Peyer's patch (tissue), 4 donors: ENCODE data around the gene KRTAP9-2.

Source experiments
- CTCF ChIP-seq, 6 experiments: fragments of 450-650 bp in 4 of 6; fragments of 200-600 bp in 2 of 6; sonication (generic) in 1 of 6; IDR thresholded peaks; one replicate each; pipeline ENCODE4 v1.5.1; 2017 to 2019; ENCODE audit warnings: antibody characterized with exemption in 6 of 6, mild to moderate bottlenecking in 3 of 6, moderate library complexity in 1 of 6
- POLR2A ChIP-seq, 2 donors: fragments of 450-650 bp; IDR thresholded peaks; one replicate each; pipeline ENCODE4 v1.5.1; 2017; ENCODE audit warnings: antibody characterized with exemption in 2 of 2, mild to moderate bottlenecking in 2 of 2, moderate library complexity in 2 of 2

- no peak for TF ChIP-seq POLR2A (IDR thresholded peaks at IDR 0.05)
- no peak for TF ChIP-seq CTCF (IDR thresholded peaks at IDR 0.05)
Measured at GRCh38 chr17:41263212-41263611, 36.8 kb downstream of the KRTAP9-2 start.
